Spleen (tissue), 7 donors: ENCODE measurements around the gene CREBRF.

Experiments
- CTCF ChIP-seq, 11 experiments: fragments of 200-600 bp in 7 of 11; fragments of 450-650 bp in 4 of 11; sonication (generic) in 4 of 11; IDR thresholded peaks in 8 of 11; conservative IDR thresholded peaks in 3 of 11; 1 replicate in 7 of 11; 2 replicates in 4 of 11; pipeline versions ENCODE4 v1.4.0 to v1.8.0; 2016 to 2021; ENCODE audit warnings: antibody characterized with exemption in 11 of 11, inconsistent platforms in 4 of 11, mild to moderate bottlenecking in 1 of 11
- POLR2A ChIP-seq, 3 donors: fragments of 450-650 bp; IDR thresholded peaks; one replicate each; pipeline ENCODE4 v1.5.1; 2017; ENCODE audit warnings: antibody characterized with exemption in 3 of 3, mild to moderate bottlenecking in 1 of 3
- POLR2AphosphoS5 ChIP-seq, 3 donors: sonication (generic); formaldehyde crosslinking; IDR thresholded peaks; one replicate each; pipeline ENCODE4 v1.5.1; 2017; ENCODE audit warnings: antibody characterized with exemption in 3 of 3
- donor health status: DM: no; HTN: no; CAD: no; lungs with moderate emphysema.
- donor health status: DM: no; HTN: no; CAD: no.
- donor health status: DM: no; HTN: no; CAD: no.

- peak; percentile 82 to 96 (median 92) for TF ChIP-seq CTCF (IDR thresholded peaks at IDR 0.05 in 8 of 11, conservative IDR thresholded peaks at IDR 0.05 in 3 of 11)
- TF ChIP-seq POLR2A (IDR thresholded peaks at IDR 0.05): no peak
- TF ChIP-seq POLR2AphosphoS5 (IDR thresholded peaks at IDR 0.05): peak; percentile 87 to 90 (median 90)
Observed at GRCh38 chr5:173144200-173145176, 88.3 kb downstream of the CREBRF start, which contains the start of gene BNIP1.
